ENCODE results near the gene PM20D1.
"Not testable (repeated sequence)": the region's sequence is repeated elsewhere in the genome, so short reads cannot be mapped to it uniquely, and the experiment has no call there.

The PM20D1 gene

DNA sequence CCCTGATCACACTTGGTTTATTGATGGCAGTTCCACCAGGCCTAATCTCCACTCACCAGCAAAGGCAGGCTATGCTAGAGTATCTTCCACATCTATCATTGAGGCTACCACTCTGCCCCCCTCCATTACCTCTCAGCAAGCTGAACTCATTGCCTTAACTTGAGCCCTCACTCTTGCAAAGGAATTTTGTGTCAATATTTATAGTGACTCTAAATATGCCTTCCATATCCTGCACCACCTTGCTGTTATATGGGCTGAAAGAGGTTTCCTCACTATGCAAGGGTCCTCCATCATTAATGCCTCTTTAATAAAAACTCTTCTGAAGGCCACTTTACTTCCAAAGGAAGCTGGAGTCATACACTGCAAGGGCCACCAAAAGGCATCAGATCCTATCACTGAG is 23.2 kb upstream of the PM20D1 start:
- H3K27me3 ChIP-seq (ENCODE audit: low read depth, low read length); H3K4me3 ChIP-seq (ENCODE audit: low read depth in 1 of 2, low read length in 2 of 2); H3K9me3 ChIP-seq (ENCODE audit: control insufficient read depth in 1 of 2, low read length in 2 of 2); H3K4me1 ChIP-seq (ENCODE audit: control insufficient read depth in 1 of 2, insufficient read depth in 2 of 2, low read length in 2 of 2); H3K36me3 ChIP-seq (ENCODE audit: control insufficient read depth in 1 of 2, insufficient read depth in 2 of 2, low read length in 2 of 2); H3K27ac ChIP-seq (ENCODE audit: low read length): not testable (repeated sequence)

DNA sequence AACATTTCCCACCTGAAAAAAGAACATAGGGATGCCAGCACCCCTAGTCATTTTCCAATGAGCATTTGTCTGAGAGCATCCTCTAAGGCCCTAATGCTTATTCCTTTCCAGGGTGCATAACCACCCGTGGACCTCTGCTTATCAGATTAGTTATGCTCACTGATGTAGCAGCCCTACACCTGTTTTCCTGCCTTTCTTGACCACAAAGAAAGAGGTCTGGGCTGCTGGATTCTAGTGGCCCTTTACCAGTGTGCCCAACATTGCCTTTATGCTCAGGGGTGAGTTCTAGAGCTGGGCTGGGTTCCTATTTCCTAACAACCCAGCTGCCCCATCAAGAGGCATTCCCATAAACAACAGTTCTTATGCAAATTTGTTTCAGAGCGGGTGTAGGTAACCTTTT is 20.3 kb upstream of the PM20D1 start:
- Histone ChIP-seq H3K9me3 (ENCODE audit: control insufficient read depth in 1 of 2, low read length in 2 of 2) (peaks cover 0 to 6% of the 10 kb centered on the region in 2 donors), H3K36me3 (ENCODE audit: control insufficient read depth in 1 of 2, insufficient read depth in 2 of 2, low read length in 2 of 2) (no peaks in the 10 kb centered on the region), H3K4me3 (ENCODE audit: low read depth in 1 of 2, low read length in 2 of 2) (no peak overlapping the region), H3K4me1 (ENCODE audit: control insufficient read depth in 1 of 2, insufficient read depth in 2 of 2, low read length in 2 of 2) (no peaks in the 10 kb centered on the region), H3K27me3 (ENCODE audit: low read depth, low read length) (no peaks in the 10 kb centered on the region), H3K27ac (ENCODE audit: low read length) (no peak overlapping the region)

DNA sequence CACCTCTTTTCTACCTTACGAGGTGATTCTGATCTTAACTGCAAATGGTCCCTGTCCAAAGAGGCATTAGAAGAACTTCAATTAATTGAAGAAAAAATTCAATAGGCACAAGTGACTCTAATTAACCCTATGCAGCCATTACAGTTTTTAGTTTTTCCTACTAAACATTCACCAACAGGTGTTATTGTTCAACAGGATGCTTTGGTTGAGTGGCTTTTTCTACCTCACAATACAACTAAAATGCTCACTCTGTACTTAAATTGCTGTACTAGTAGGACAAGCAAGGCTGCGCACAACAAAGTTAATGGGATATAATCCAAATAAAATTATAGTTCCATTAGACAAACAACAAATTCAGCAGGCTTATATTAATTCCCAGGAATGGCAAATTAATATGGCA is 11.6 kb upstream of the PM20D1 start:
- H3K27me3 ChIP-seq (ENCODE audit: low read depth, low read length): no peaks in the 10 kb centered on the region
- no peaks in the 10 kb centered on the region for H3K36me3 ChIP-seq (ENCODE audit: control insufficient read depth in 1 of 2, insufficient read depth in 2 of 2, low read length in 2 of 2)
- no peak overlapping the region for H3K4me3 ChIP-seq (ENCODE audit: low read depth in 1 of 2, low read length in 2 of 2)
- no peak overlapping the region for H3K27ac ChIP-seq (ENCODE audit: low read length)
- H3K9me3 ChIP-seq (ENCODE audit: control insufficient read depth in 1 of 2, low read length in 2 of 2): peaks cover 0 to 3% of the 10 kb centered on the region in 2 donors
- no peaks in the 10 kb centered on the region for H3K4me1 ChIP-seq (ENCODE audit: control insufficient read depth in 1 of 2, insufficient read depth in 2 of 2, low read length in 2 of 2)

DNA sequence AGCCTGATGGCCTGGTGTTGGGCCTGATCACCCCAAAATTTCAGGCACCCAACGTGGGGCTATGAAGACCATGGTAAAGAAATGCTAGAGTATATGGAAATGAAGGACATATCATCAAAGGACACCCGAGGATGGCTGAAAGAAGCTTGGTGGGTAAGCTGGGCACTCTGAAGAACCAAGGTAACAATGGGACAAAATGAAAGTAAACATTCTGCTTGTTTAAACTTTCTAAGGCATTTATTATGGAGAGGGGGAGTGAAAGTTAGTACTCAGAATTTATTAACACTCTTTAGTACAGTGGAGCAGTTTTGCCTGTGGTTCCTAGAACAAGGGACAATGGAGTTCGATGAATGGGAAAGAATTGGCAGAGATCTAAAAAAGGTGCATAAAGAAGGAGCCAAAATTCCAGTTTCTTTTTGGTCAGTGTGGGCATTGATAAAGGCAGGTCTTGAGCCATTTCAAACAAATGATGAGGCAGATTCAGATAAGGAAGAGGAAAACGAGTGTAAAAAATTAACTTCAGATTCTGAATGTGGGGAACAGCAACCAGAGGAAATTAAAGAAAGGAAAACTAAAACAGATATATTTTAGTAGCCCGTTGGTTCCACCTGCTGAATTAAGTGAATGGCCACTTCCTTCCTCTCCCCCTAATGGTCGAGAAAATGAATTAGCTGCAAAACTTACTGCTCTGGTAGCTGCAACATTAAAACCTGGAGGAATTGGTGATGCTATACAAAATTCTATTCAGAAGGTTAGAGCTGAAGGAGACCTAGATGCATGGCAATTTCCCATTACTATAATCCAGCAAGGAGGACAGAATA is 8.4 kb upstream of the PM20D1 start:
- no peak overlapping the region for H3K4me3 ChIP-seq (ENCODE audit: low read depth in 1 of 2, low read length in 2 of 2)
- H3K36me3 ChIP-seq (ENCODE audit: control insufficient read depth in 1 of 2, insufficient read depth in 2 of 2, low read length in 2 of 2): no peaks in the 10 kb centered on the region
- H3K27ac ChIP-seq (ENCODE audit: low read length): no peak overlapping the region
- H3K27me3 ChIP-seq (ENCODE audit: low read depth, low read length): no peaks in the 10 kb centered on the region
- peaks cover 0 to 5% of the 10 kb centered on the region in 2 donors for H3K9me3 ChIP-seq (ENCODE audit: control insufficient read depth in 1 of 2, low read length in 2 of 2)
- no peaks in the 10 kb centered on the region for H3K4me1 ChIP-seq (ENCODE audit: control insufficient read depth in 1 of 2, insufficient read depth in 2 of 2, low read length in 2 of 2)

DNA sequence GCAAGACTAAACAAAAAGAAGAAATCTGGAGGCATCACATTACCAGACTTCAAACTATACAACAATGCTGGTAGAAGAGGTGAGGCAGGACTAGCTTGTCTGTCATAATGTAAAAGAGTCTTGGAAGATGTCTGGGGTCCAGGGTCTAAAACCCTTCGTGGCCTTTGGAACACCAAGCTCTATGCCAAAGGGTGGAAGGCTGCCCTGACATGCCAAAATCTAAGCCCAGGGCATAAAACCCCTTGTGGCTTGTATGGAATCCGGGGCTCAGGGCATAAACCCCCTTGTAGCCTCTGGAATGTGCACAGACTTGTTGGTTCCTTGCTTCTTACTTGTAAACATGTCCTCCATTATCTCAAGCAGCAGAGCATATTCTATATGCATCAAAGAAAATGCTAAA is 7.6 kb upstream of the PM20D1 start:
- H3K27ac ChIP-seq (ENCODE audit: low read length); H3K36me3 ChIP-seq (ENCODE audit: control insufficient read depth in 1 of 2, insufficient read depth in 2 of 2, low read length in 2 of 2); H3K27me3 ChIP-seq (ENCODE audit: low read depth, low read length); H3K4me3 ChIP-seq (ENCODE audit: low read depth in 1 of 2, low read length in 2 of 2); H3K4me1 ChIP-seq (ENCODE audit: control insufficient read depth in 1 of 2, insufficient read depth in 2 of 2, low read length in 2 of 2); H3K9me3 ChIP-seq (ENCODE audit: control insufficient read depth in 1 of 2, low read length in 2 of 2): not testable (repeated sequence)

DNA sequence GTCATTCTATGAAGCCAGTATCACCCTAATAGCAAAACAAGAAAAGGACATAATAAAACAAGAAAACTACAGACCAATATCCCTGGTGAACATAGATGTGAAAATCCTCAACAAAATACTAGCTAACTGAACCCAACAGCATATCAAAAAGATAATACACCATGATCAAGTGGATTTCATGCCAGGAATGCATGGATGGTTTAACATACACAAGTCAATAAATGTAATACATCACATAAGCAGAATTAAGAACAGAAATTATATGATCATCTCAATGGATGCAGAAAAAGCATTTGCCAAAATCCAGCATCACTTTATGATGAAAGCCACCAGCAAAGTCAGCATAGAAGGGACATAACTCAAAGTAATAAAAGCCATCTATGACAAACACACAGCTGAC is 6.5 kb upstream of the PM20D1 start:
- H3K9me3 ChIP-seq (ENCODE audit: control insufficient read depth in 1 of 2, low read length in 2 of 2): peaks cover 0 to 5% of the 10 kb centered on the region in 2 donors
- no peak overlapping the region for H3K27ac ChIP-seq (ENCODE audit: low read length)

DNA sequence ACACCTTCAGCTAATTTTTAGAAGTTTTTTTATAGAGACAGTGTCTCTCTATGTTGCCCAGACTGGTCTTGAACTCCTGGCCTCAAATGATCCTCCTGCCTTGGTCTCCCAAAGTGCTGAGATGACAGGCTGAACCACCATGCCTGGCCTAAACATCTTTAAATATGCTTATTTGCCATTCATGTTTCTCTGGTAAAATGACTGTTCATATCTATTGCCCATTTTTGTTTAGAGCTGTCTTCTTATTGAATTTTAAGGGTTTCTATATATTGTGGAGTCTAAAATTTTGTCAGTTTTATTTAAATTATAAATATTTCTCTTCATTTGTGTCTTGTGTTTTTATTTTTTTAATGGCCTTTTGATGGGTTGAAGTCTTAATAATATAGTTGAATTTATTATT is 3.0 kb upstream of the PM20D1 start:
- Histone ChIP-seq H3K9me3 (ENCODE audit: control insufficient read depth in 1 of 2, low read length in 2 of 2) (peaks cover 0 to 5% of the 10 kb centered on the region in 2 donors), H3K4me3 (ENCODE audit: low read depth in 1 of 2, low read length in 2 of 2) (no peak overlapping the region), H3K27me3 (ENCODE audit: low read depth, low read length) (no peaks in the 10 kb centered on the region), H3K36me3 (ENCODE audit: control insufficient read depth in 1 of 2, insufficient read depth in 2 of 2, low read length in 2 of 2) (no peaks in the 10 kb centered on the region), H3K4me1 (ENCODE audit: control insufficient read depth in 1 of 2, insufficient read depth in 2 of 2, low read length in 2 of 2) (peaks cover 0 to 8% of the 10 kb centered on the region in 2 donors), H3K27ac (ENCODE audit: low read length) (no peak overlapping the region)

More for the DNA sequence above, 6.5 kb upstream of the PM20D1 start:
- Histone ChIP-seq H3K36me3 (ENCODE audit: control insufficient read depth in 1 of 2, insufficient read depth in 2 of 2, low read length in 2 of 2) (no peaks in the 10 kb centered on the region), H3K4me3 (ENCODE audit: low read depth in 1 of 2, low read length in 2 of 2) (no peak overlapping the region), H3K27me3 (ENCODE audit: low read depth, low read length) (no peaks in the 10 kb centered on the region), H3K4me1 (ENCODE audit: control insufficient read depth in 1 of 2, insufficient read depth in 2 of 2, low read length in 2 of 2) (no peaks in the 10 kb centered on the region)

DNA sequence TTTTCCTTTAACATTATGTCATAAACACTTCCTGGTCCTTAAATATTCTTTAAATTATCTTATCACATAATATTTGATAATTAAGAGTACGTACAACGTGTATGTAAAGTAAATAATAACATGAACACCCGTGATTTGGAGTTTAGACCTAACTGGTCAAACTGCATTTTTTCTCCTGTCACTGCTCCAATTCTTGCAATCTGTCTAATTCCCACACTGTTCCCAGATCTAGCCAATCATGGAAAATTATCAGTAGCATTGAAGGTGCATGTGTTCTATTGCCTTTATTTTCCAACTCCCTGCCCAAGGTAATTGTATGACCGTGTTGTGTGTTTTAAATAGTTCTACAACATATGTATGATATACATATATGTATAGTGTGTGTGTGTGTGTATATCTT is 2.1 kb upstream of the PM20D1 start:
- H3K9me3 ChIP-seq (ENCODE audit: control insufficient read depth in 1 of 2, low read length in 2 of 2): peaks cover 0 to 5% of the 10 kb centered on the region in 2 donors
- H3K27ac ChIP-seq (ENCODE audit: low read length): no peak overlapping the region
- H3K36me3 ChIP-seq (ENCODE audit: control insufficient read depth in 1 of 2, insufficient read depth in 2 of 2, low read length in 2 of 2): no peaks in the 10 kb centered on the region
- peaks cover 0 to 8% of the 10 kb centered on the region in 2 donors for H3K4me1 ChIP-seq (ENCODE audit: control insufficient read depth in 1 of 2, insufficient read depth in 2 of 2, low read length in 2 of 2)
- no peaks in the 10 kb centered on the region for H3K27me3 ChIP-seq (ENCODE audit: low read depth, low read length)
- no peak overlapping the region for H3K4me3 ChIP-seq (ENCODE audit: low read depth in 1 of 2, low read length in 2 of 2)

DNA sequence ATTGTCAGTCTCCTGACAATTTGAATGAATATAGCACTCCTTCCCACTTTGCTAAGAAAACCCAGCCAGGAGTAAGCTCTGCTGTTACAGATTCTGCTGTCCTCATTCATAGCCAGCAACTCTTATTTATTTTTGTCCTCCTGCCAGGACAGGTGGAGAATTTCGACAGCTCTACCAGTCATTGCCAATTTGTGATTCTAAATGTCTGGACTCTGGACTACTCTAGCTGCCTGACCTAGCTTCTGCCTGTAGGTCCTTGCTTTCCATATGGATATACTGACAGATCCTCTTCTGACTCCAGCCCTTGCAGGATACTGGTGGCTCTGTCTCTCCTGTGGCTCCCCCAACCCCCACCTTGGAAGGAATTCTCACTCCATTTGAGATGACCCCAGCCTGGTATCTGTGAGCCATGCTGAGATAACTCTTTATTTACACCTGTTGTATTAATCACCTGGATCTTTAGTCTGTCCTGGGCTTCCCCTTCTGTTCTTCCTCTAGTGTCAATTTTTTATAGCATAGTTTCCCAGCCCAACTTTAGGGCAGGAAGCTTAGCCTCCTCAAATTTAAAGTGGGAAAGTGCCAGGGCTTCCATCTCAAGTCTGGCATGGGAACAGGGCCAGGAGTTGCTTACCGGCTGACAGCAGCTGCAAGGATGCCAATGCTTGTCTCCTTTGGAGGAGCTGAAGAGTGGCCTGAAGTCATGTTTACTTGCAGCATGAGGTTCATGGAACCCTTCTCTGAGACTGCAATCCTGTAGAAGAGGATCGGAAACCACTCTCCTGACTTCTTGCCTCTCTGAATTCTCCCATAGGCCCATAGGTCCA is 6.7 kb downstream of the PM20D1 start:
- Histone ChIP-seq H3K4me3 (ENCODE audit: low read depth in 1 of 2, low read length in 2 of 2) (no peak overlapping the region), H3K27me3 (ENCODE audit: low read depth, low read length) (no peaks in the 10 kb centered on the region), H3K27ac (ENCODE audit: low read length) (no peak overlapping the region)

DNA sequence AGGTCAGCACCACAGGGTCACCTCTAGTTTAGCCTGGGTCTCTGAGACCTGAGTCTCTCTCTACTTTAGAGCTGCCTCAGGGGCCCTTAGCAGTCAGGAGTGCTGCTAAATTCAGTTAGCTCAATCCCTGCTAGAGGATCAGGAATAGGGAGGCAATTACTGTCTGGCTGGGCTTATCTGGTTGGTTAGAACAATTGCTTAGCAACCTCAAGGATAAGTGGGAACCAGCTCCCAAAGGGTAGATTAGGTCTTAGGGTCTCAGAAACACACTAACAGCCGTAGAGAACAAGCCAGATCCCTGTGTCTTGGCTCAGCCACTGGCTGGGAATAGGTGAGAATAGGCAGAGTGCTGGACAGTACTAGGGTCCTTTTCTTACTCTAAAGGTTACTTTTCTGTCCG is 7.7 kb downstream of the PM20D1 start:
- Histone ChIP-seq H3K9me3 (ENCODE audit: control insufficient read depth in 1 of 2, low read length in 2 of 2) (no peaks in the 10 kb centered on the region), H3K36me3 (ENCODE audit: control insufficient read depth in 1 of 2, insufficient read depth in 2 of 2, low read length in 2 of 2) (no peaks in the 10 kb centered on the region), H3K27ac (ENCODE audit: low read length) (no peak overlapping the region), H3K4me1 (ENCODE audit: control insufficient read depth in 1 of 2, insufficient read depth in 2 of 2, low read length in 2 of 2) (no peaks in the 10 kb centered on the region), H3K27me3 (ENCODE audit: low read depth, low read length) (no peaks in the 10 kb centered on the region), H3K4me3 (ENCODE audit: low read depth in 1 of 2, low read length in 2 of 2) (no peak overlapping the region)

More for the DNA sequence above, 6.7 kb downstream of the PM20D1 start:
- Histone ChIP-seq H3K9me3 (ENCODE audit: control insufficient read depth in 1 of 2, low read length in 2 of 2) (no peaks in the 10 kb centered on the region), H3K4me1 (ENCODE audit: control insufficient read depth in 1 of 2, insufficient read depth in 2 of 2, low read length in 2 of 2) (no peaks in the 10 kb centered on the region), H3K36me3 (ENCODE audit: control insufficient read depth in 1 of 2, insufficient read depth in 2 of 2, low read length in 2 of 2) (no peaks in the 10 kb centered on the region)

DNA sequence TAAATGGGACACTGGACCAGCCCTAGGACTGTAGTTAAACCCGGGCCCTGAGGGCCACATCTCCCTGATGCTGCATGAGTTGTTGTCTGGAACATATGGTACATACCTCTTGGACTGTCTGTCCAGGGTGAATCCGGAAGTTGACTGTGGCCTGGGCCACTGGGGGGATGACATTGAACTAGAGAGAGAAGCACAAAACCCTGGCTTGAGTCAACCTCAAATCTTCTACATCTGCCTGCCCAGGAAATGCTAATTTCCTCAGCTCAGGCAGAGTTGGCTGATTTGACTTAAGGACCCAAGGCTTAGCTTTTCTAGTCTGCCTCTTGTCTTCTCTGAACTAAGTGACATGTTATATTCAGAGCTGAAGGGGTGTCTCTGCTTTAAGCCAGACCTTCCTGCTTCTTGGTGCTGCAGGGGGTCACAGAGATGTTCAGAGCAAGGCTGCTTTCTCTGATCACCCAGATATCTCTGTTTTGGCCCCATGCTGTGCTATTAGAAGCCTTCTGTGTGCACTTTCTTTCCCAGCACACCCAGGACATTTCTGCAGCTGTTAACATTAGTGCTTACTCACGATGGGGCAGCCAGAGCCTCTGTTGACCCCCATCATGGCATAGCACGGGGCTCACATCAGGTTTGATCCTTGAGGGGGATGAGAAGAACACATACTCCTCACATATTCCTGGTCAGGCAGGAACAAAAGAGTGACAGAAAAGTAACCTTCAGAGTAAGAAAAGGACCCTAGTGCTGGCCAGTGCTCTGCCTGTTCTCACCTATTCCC is 9.6 kb downstream of the PM20D1 start:
- H3K4me1 ChIP-seq (ENCODE audit: control insufficient read depth in 1 of 2, insufficient read depth in 2 of 2, low read length in 2 of 2): no peaks in the 10 kb centered on the region
- no peaks in the 10 kb centered on the region for H3K9me3 ChIP-seq (ENCODE audit: control insufficient read depth in 1 of 2, low read length in 2 of 2)
- H3K36me3 ChIP-seq (ENCODE audit: control insufficient read depth in 1 of 2, insufficient read depth in 2 of 2, low read length in 2 of 2): no peaks in the 10 kb centered on the region
- H3K27me3 ChIP-seq (ENCODE audit: low read depth, low read length): no peaks in the 10 kb centered on the region
- no peak overlapping the region for H3K27ac ChIP-seq (ENCODE audit: low read length)
- H3K4me3 ChIP-seq (ENCODE audit: low read depth in 1 of 2, low read length in 2 of 2): no peak overlapping the region
